ENCODE results near the gene OPA1.

Gene OPA1

DNA sequence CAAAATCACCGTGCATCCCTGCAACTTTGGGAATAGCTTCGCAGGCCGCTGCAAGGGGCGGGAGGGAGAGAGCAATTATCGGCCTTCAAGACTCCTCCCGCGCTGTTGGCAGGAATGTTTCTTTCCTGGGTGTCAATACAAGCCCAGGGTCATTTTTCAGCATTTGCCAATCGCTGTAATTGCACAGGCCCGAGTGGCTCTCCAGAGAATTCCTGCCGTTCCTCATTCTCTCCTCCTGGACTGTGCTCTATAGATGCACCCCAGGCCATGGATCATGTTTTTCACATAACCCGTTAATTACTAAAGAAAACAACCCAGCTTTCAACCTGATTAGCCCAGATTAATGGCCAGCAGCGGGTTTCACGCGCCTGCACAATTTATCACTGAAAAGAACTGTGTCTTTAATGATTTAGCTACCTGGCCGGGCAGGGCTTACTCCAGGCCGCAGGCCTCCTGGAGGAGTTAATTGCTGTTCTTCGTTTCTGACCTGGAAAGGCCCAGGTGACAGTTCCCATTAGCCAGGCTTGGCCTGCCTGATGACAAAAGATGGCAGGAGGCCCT lies 144.3 kb downstream of the OPA1 start:
- no peak for DNase-seq (ENCODE audit: low read depth in 2 of 2)

- no peak for DNase-seq (ENCODE audit: low read depth in 2 of 2)
Measured at GRCh38 chr3:193742628-193743027, 149.6 kb downstream of the OPA1 start.

GRCh38 chr3:193743702-193744047 lies 150.7 kb downstream of the OPA1 start:
- no peak for DNase-seq (ENCODE audit: low read depth in 2 of 2)

DNA sequence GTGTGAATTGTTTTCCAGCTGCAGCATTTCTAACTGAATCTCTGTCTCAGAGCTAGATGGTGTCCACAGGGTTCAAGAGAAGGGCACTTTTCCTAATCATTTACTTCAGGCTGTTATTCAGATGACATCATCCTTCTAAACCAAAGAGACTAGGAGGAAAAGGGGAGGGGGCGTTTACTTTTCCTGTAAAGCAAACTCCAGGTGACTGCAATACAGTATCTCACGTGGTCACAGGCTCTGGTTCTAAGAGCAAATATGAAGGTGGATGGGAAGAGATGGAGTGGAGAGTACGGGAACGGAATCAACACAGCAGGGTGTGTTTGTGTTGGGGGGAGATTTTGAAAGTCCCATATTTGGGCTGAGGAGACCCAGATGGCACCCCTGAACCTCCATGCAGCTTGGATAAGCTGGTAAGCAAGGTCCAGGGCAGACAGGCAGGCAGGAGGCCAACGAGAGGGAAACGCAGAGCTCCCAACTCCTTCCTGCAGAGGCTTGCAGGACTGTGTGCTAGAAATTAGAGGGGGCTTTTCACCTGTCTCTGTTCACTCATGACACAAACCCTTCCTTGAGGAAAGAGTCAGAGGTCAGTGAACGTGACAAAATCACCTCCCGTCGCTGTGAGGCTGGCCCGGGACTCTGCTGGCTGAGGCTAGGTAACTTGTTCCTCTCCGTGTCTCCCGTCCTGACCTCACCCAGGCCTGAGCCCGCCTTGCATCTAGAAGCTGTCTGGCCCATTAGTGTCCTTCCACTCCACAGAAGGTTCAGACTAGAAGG lies 151.2 kb downstream of the OPA1 start:
- DNase-seq (ENCODE audit: low read depth in 2 of 2) = no peak

DNA sequence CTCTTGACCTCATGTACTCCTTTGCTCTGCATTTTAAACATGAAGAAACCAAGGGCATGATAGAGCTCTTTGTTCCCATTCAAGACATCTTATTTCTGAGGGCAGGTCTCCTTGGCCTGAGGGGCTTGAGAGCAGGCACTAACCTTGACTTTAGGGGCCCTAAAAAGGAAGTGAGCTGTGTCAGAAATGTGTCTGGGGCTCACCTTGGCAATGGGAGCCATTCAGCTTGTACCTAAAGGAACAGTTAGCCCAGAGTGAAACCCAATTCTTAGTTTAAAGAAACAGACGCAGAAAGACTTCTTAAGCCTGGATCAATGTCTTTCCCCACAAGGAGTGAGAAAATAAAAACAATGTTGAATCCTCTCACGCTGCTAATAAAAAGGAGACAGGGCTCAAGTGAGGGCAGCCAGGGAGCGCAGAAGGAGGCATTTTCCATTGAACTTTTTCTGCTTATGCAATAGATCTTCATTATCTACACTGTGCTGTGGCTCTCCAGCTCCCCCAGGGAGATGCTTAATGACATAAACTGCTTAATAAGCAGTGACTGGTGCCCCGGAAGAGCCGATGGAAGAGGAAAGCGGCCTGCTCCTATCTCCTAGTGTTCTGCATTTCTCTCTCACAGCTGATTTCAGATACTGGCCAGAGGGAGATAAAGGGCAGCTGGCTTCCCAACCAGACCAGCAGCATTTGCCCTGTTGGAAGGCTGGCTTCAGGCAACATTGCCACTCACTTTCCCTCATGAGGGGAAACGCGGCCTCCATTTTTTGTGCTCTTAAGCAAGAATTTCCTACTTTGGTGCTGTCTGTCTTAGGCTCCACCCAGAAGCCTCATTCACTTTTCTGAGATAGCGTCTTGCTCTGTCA lies 152.0 kb downstream of the OPA1 start:
- DNase-seq (ENCODE audit: low read depth in 2 of 2) = no peak

DNA sequence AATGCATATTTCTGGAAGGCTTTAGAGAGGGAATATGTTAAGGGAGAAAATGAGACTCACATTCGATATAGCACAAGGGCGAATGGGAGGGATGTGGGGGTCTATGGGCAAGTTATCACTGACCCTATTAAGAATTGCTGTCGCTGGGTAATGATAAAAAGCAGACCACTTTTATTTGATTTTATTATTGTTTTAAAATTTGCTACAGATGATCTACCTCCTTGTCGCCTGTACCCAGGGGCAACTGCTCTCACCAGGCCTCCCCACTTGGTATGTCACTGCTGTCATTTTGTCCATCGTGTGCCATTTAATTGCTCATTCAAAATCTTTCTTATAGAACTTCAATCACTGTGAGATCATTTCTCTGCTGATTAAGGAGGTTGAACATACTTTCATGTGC lies 153.8 kb downstream of the OPA1 start:
- DNase-seq (ENCODE audit: low read depth in 2 of 2) = no peak

Data from stimulated activated CD4-positive, alpha-beta T cell treated with anti-CD3 and anti-CD28 coated beads, Interleukin-15, amount 100 ng/mL, for 48 hours (primary cell).